ENCODE measurements around the gene INO80B. TPM values are rescaled to one million over a fixed set of nuclear protein-coding genes. Genes with fewer than 3 reads are reported as not detected.

Gene INO80B
- total RNA-seq, 2 donors from 2014 or later = 26.6 to 27.7 TPM

DNA sequence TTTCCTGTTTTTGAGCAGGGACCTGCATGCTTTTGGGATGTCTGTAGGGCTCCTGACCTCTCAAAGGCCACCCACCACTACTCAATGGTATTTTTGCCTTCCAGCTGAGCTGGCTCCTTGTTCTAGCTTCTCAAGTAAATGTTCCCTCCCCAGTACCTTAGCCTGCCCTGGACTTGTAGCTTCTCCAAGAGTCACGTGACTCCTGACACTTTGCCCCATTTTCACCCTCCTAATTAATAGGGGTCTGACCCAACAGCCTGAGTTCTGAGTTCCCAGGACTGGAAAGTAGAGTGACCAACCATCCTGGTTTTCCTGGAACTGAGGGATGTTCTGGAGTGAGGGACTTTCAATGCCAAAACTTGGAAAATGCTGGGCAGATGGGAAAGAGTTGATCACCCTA, 40.6 kb downstream of the INO80B start:
- ATAC-seq = no peak
- DNase-seq = no peak
- intact Hi-C loops (cut with DNase I, micrococcal nuclease) = no loop called here

- ATAC-seq (no peak), DNase-seq (no peak)
- intact Hi-C loops (cut with DNase I, micrococcal nuclease) = no loop called here
Measured at GRCh38 chr2:74496997-74497776, 42.3 kb downstream of the INO80B start.

- peak in 1 of 2 donors; percentile 59 for DNase-seq
- intact Hi-C loops (cut with DNase I, micrococcal nuclease) = no loop called here
- ATAC-seq = peak; percentile 46
Measured at GRCh38 chr2:74497777-74498499, 43.1 kb downstream of the INO80B start.

DNA sequence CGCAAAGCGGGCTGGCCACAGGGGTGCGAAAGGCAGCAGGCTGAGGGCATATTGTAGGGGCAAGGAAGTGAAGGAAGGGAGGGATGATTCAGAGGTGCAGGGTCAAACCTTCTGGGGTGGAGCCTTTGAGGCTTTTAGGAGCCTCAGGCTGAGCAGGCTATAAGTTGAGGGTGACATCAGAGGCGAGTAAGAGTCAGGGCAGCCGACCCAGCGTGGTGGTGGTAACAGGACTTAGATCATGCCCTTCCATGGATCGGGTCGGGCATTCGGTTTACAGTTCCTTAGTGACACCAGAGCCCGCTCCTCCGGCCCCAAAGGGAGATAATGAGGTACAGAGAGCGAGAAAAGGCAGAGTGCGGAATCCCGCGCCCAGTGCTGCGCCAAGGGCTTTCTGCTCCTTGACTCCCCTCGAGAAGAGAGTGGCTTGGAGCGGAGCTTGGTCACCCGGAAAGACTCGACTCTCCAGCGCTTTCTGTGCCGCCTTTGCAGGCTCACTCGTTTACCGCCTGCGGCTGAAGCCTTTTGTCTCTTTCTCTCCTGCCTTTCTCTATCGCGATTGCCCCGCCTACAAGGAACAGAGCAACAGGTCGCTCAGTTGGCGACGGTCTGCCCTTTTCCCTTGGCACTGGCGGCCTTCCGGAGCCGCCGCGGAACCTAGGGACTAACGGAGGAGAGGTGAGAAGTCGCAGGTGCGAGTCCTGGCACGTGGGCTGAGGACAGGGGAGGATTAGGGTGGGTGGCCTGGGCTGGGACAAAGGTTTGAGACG, 43.8 kb downstream of the INO80B start:
- DNase-seq = peak in 1 of 2 donors; percentile 22
- peak; percentile 16 for ATAC-seq
- intact Hi-C loops (cut with DNase I, micrococcal nuclease) = no loop called here

GRCh38 chr2:74499267-74499939, 44.5 kb downstream of the INO80B start, which contains the start of gene LBX2:
Gene LBX2 (minus strand): TSS chr2:74499603. CDS start chr2:74499537, 66 bp downstream.
- DNase-seq = peak in 1 of 2 donors; percentile 57
- peak; percentile 10 for ATAC-seq
- intact Hi-C loops (cut with DNase I, micrococcal nuclease) = no loop called here

DNA sequence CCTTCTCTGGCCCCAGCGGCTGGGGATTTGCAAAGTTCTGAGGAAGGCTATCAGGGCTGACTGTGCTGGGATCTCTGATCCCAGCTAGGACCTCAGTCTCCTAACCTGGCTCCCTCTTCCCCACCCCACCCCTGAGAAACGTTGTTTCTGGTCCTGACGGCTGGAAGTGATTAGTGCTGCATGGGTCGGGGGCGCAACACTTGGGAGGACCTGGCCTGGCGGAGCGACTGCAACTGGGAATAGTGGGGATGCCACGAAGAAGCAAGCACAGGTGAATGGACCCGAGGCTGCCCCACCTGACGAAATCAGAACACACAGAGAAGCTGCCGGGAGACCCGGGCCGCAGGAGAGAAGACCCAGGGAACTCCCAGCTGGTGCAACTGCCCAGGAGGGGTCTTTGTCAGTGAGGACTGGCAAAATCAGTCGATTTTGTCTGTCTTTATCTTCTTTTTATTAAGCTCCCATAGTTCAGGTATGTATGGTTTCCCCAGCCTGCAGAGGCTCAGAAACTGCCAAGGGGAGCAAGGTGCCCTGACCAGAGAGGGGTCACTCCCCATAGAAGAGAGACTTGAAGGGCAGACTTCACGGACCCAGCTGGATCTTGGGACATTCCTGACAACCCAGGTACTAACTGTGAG, 45.2 kb downstream of the INO80B start:
- ATAC-seq (no peak), DNase-seq (no peak)
- intact Hi-C loops (cut with DNase I, micrococcal nuclease) = no loop called here

- DNase-seq = no peak
- intact Hi-C loops (cut with DNase I, micrococcal nuclease) = no loop called here
- ATAC-seq = no peak
Measured at GRCh38 chr2:74500578-74500946, 45.7 kb downstream of the INO80B start.

GRCh38 chr2:74501335-74502071, 46.6 kb downstream of the INO80B start:
- no peak for ATAC-seq
- intact Hi-C loops (cut with DNase I, micrococcal nuclease) = no loop called here
- no peak for DNase-seq

DNA sequence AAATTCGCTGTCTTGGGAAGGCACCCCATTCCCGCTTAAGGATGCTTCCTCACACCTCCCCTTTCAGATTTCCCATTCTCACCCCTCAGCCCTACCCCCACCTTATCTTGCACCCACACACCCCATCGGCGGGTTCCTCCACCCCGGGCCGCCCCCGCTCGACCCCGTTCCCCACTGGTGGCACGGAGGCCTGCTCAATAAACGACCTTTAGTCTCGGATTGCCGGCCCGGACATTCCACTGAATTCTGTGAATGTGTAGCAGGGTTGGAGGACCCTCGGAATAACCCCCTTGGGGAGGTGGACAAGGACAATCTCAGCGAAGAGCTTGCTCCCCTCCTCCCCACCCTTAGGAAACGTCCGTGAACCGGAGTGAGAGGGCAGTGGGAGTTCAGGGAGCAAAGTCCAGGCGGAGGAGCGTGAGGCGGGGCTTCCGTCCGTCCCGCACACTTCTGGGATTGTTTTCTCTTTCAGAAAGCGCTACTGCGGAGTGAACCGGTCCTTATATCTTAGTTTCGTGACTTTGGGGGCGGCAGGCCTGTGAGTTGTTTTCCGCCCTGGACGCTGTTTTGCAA, 47.3 kb downstream of the INO80B start:
- ATAC-seq (peak; percentile 71), DNase-seq (peak; percentile 72 to 80)
- intact Hi-C loops (cut with DNase I, micrococcal nuclease) = no loop called here

- intact Hi-C loops (cut with DNase I, micrococcal nuclease) = no loop called here
- peak; percentile 87 to 91 for DNase-seq
- peak; percentile 69 for ATAC-seq
Measured at GRCh38 chr2:74502720-74503505, 48.0 kb downstream of the INO80B start.

- ATAC-seq (no peak), DNase-seq (no peak)
- intact Hi-C loops (cut with DNase I, micrococcal nuclease) = no loop called here
Measured at GRCh38 chr2:74503506-74504475, 48.9 kb downstream of the INO80B start.

- intact Hi-C loops (cut with DNase I, micrococcal nuclease) = no loop called here
- DNase-seq = no peak
- no peak for ATAC-seq
Measured at GRCh38 chr2:74504591-74504990, 49.7 kb downstream of the INO80B start.

GRCh38 chr2:74505448-74506246, 50.8 kb downstream of the INO80B start:
- intact Hi-C loops (cut with DNase I, micrococcal nuclease) = no loop called here
- no peak for ATAC-seq
- DNase-seq = no peak

- DNase-seq (peak; percentile 100), ATAC-seq (peak; percentile 89)
- intact Hi-C loops (cut with DNase I, micrococcal nuclease) = no loop called here
Measured at GRCh38 chr2:74507145-74507925, 52.4 kb downstream of the INO80B start, which contains the start of gene PCGF1. Gene PCGF1 (minus strand): TSS chr2:74507695. CDS start chr2:74507668, 27 bp downstream.

Data from left colon (tissue), 2 donors.